Measurements from ENCODE around the gene RSU1.

GRCh38 chr10:16857419-16857818 lies 40.2 kb upstream of the RSU1 start:
- TF ChIP-seq POLR2AphosphoS5 (IDR thresholded peaks at IDR 0.05; ENCODE audit: low read length) (no peak), EZH2 (IDR thresholded peaks at IDR 0.05; ENCODE audit: borderline replicate concordance, control insufficient read depth, low read depth, low read length) (no peak), CTCF (IDR thresholded peaks at IDR 0.05 in 2 of 3, conservative IDR thresholded peaks at IDR 0.05 in 1 of 3; ENCODE audit: control insufficient read depth in 2 of 3, extremely low read depth in 1 of 3, insufficient read depth in 1 of 3, low read depth in 3 of 3, low read length in 3 of 3) (no peak), CBX3 (IDR thresholded peaks at IDR 0.05; ENCODE audit: borderline replicate concordance, low read depth) (no peak), TCF12 (IDR thresholded peaks at IDR 0.05; ENCODE audit: low read depth, low read length) (no peak), SPI1 (IDR thresholded peaks at IDR 0.05; ENCODE audit: borderline replicate concordance, insufficient read depth, low read depth, low read length) (no peak), EP300 (IDR thresholded peaks at IDR 0.05; ENCODE audit: borderline replicate concordance in 1 of 2, control insufficient read depth in 1 of 2, low read depth in 2 of 2, low read length in 2 of 2) (no peak), RFX5 (IDR thresholded peaks at IDR 0.05; ENCODE audit: low read depth, low read length) (no peak), DPF2 (IDR thresholded peaks at IDR 0.05) (no peak), MYC (IDR thresholded peaks at IDR 0.05; ENCODE audit: insufficient read depth, insufficient read length, insufficient replicate concordance, low read length, severe bottlenecking) (no peak), ZNF274 (IDR thresholded peaks at IDR 0.05; ENCODE audit: insufficient read depth, insufficient read length) (no peak), SIN3A (IDR thresholded peaks at IDR 0.05; ENCODE audit: low read depth, low read length) (no peak), NBN (IDR thresholded peaks at IDR 0.05) (no peak)
